AG04449 (cell line): ENCODE data around the gene MYPN.

Experiments used
- CTCF ChIA-PET: fragments of 350-600 bp; formaldehyde crosslinking; extraction: SDS; loops from one replicate; lab custom pipeline; 2021; ENCODE audit warnings: antibody characterized with exemption; lab: Yijun Ruan, JAX
- POLR2A ChIA-PET: fragments of 400-600, 350-600 bp; formaldehyde crosslinking; extraction: SDS; loops from one replicate; lab custom pipeline; 2020; ENCODE audit warnings: antibody characterized with exemption, inconsistent platforms; lab: Yijun Ruan, JAX
- DNase-seq: peaks from one replicate; pipeline ENCODE4 v3.0.0-alpha.2; 2010; ENCODE audit warnings: low read depth, low spot score
- H3K4me3 ChIP-seq: 2 replicates; pipeline ENCODE4 v1.5.1; 2011; ENCODE audit warnings: low read depth, mild to moderate bottlenecking, control low read depth, low read length
- TF ChIP-seq, protein P1 (sequence below): IDR thresholded peaks from one replicate; pipeline ENCODE4 v1.5.1; 2011; ENCODE audit warnings: mild to moderate bottlenecking, moderate library complexity, low read length, control low read depth, inconsistent platforms; ENCODE audit not compliant: insufficient read depth; ENCODE audit errors: missing control alignments

MYPN gene

GRCh38 chr10:68138526-68138925 lies 29.2 kb downstream of the MYPN start:
- ChIA-PET CTCF (interaction anchor here (2.7 kb wide), 2 partner anchors 14 to 56 kb away, joined by 9 to 17 read pairs; no protein-coding TSS in a partner anchor), POLR2A (no interaction called here)
- H3K4me3 ChIP-seq, result no peak overlapping the region
- TF ChIP-seq, protein P1, sequence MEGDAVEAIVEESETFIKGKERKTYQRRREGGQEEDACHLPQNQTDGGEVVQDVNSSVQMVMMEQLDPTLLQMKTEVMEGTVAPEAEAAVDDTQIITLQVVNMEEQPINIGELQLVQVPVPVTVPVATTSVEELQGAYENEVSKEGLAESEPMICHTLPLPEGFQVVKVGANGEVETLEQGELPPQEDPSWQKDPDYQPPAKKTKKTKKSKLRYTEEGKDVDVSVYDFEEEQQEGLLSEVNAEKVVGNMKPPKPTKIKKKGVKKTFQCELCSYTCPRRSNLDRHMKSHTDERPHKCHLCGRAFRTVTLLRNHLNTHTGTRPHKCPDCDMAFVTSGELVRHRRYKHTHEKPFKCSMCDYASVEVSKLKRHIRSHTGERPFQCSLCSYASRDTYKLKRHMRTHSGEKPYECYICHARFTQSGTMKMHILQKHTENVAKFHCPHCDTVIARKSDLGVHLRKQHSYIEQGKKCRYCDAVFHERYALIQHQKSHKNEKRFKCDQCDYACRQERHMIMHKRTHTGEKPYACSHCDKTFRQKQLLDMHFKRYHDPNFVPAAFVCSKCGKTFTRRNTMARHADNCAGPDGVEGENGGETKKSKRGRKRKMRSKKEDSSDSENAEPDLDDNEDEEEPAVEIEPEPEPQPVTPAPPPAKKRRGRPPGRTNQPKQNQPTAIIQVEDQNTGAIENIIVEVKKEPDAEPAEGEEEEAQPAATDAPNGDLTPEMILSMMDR, result no peak
- no peak for DNase-seq

- TF ChIP-seq, protein P1, result no peak
- ChIA-PET POLR2A (interaction anchor here (0.5 kb wide), 1 partner anchor 46 kb away, joined by 4 read pairs; no protein-coding TSS in a partner anchor), CTCF (interaction anchor here (0.6 to 2.7 kb wide), 5 partner anchors 12 to 57 kb away, joined by 3 to 17 read pairs (median 9); no protein-coding TSS in a partner anchor)
- no peak for DNase-seq
- H3K4me3 ChIP-seq, result no peak overlapping the region
Measured at GRCh38 chr10:68139448-68140272, 30.4 kb downstream of the MYPN start.

- CTCF ChIA-PET, result interaction anchor here (0.8 to 1.1 kb wide), 4 partner anchors 9 to 60 kb away, joined by 3 to 12 read pairs (median 4); no protein-coding TSS in a partner anchor
- POLR2A ChIA-PET, result no interaction called here
- H3K4me3 ChIP-seq, result no peak overlapping the region
- DNase-seq, result no peak
- TF ChIP-seq, protein P1, result no peak
Measured at GRCh38 chr10:68142761-68143160, 33.5 kb downstream of the MYPN start.

DNA sequence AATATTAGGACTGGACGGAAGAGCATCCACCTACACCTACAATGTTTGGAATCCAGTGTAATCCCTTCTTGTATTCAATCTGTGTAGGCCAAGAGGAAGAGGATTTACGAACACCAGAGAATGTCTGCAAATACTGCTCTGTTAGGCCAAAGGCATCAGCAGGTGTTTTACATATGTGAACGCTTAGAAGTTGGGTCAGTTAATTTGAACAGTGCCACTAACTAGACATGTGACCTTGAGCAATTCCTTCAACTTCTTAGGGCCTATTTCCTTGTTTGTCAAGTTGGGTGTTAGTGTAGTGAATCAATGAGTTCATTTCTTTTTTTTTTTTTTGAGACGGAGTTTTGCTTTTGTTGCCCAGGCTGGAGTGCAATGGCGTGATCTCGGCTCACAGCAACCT lies 35.4 kb downstream of the MYPN start:
- ChIA-PET POLR2A (no interaction called here), CTCF (interaction anchor here (1.0 to 3.3 kb wide), 3 partner anchors 8 to 61 kb away, joined by 3 to 15 read pairs (median 10); no protein-coding TSS in a partner anchor)
- no peak for DNase-seq
- no peak overlapping the region for H3K4me3 ChIP-seq
- TF ChIP-seq, protein P1, result no peak

DNA sequence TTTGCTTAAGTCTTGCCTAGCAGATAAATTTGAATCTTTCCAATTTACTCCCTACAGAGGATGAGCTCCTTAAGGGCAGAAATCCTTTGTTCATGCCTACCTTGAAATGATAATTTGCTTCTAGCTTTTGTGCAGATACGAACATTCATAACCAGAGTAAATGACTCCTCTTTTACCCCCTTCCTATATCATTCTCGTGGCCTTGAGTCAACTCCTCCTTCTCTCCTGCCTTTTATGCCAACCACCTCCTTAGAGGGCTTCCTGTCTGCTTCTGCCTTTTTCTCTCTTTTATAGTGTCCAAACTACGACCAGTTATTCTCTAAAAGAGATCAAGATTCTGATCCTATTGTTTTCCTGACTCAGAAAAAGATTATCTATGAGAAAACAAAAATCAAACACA lies 36.4 kb downstream of the MYPN start:
- H3K4me3 ChIP-seq, result no peak overlapping the region
- TF ChIP-seq, protein P1, result no peak
- ChIA-PET POLR2A (no interaction called here), CTCF (interaction anchor here (1.0 to 3.3 kb wide), 3 partner anchors 9 to 62 kb away, joined by 3 to 15 read pairs (median 10); no protein-coding TSS in a partner anchor)
- DNase-seq, result no peak

DNA sequence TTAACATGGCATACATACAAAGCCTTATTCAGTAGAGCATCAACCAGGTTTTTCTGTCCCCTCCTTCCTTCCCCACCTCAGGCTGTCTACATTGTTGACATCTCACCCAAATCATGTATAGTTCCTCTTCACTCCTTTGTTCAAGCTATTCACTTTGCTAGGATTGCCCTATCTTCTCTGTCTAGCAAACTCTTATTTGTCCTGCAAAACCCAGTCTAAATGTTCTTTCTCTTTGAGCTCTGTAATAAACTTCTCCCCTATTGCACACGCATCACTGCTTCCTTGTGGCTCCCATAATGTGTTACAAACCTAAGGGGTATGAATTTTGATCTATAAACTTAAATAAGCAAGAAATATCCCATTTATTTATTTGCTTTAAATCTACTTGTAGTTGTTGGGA lies 36.8 kb downstream of the MYPN start:
- POLR2A ChIA-PET, result no interaction called here
- H3K4me3 ChIP-seq, result no peak overlapping the region
- no peak for DNase-seq
- TF ChIP-seq, protein P1, result no peak
- CTCF ChIA-PET, result interaction anchor here (2.9 to 3.3 kb wide), 2 partner anchors 10 to 63 kb away, joined by 10 to 15 read pairs; no protein-coding TSS in a partner anchor
